Activated CD4-positive, alpha-beta T cell treated with anti-CD3 and anti-CD28 coated beads for 36 hours (primary cell): Measurements from ENCODE around the gene ZFR. TPM values are rescaled to one million over a fixed set of nuclear protein-coding genes. Genes with fewer than 3 reads are reported as not detected.
"Not testable (repeated sequence)": the region's sequence is repeated elsewhere in the genome, so short reads cannot be mapped to it uniquely, and the experiment has no call there.

Source experiments
- ATAC-seq: fragments of 200-7000 bp; cut with Tn5 transposase; one replicate; pipeline ENCODE4 v1.10.0; 2021; ENCODE audit warnings: mild to moderate bottlenecking, moderate library complexity
- CTCF ChIA-PET: fragments of 350-600 bp; sonication (Branson Sonifier 250); formaldehyde crosslinking; loops from one replicate; lab custom pipeline; 2021; ENCODE audit warnings: antibody characterized with exemption; lab: Charles Lee
- POLR2A ChIA-PET: fragments of 350-600 bp; sonication (Branson Sonifier 250); formaldehyde crosslinking; loops from one replicate; lab custom pipeline; 2021; ENCODE audit warnings: antibody characterized with exemption, inconsistent platforms; lab: Charles Lee
- DNase-seq: peaks from one replicate; pipeline ENCODE4 v3.0.0-alpha.2; 2020
- H3K27ac Mint-ChIP-seq: one replicate; pipeline ENCODE4 v1.8.0; 2021; ENCODE audit warnings: mixed read lengths
- H3K27me3 Mint-ChIP-seq: one replicate; pipeline ENCODE4 v1.8.0; 2021; ENCODE audit warnings: mixed read lengths
- H3K36me3 Mint-ChIP-seq: one replicate; pipeline ENCODE4 v1.8.0; 2021; ENCODE audit warnings: low read depth, mixed read lengths
- H3K4me1 Mint-ChIP-seq: one replicate; pipeline ENCODE4 v1.8.0; 2021; ENCODE audit warnings: mixed read lengths
- H3K4me3 Mint-ChIP-seq: one replicate; pipeline ENCODE4 v1.8.0; 2021; ENCODE audit warnings: mild to moderate bottlenecking, moderate library complexity, mixed read lengths
- H3K9me3 Mint-ChIP-seq: one replicate; pipeline ENCODE4 v1.8.0; 2021; ENCODE audit warnings: low read depth, mixed read lengths
- intact Hi-C, 2 experiments: fragments of 100-400 bp; cut with DNase I in 1 of 2; cut with micrococcal nuclease in 1 of 2; formaldehyde crosslinking; loops; one replicate each; pipeline versions ENCODE4 v1.14.2 to v1.15.1; 2022 to 2024; cut with DNase I, micrococcal nuclease
- total RNA-seq, 2 experiments: library from RNA; stranded (reverse); gene quantifications; one replicate each; pipeline ENCODE4 v1.2.3, GENCODE V29; 2021

ZFR gene
- total RNA-seq, 2 experiments from 2014 or later, result 60.6 to 81.4 TPM

DNA sequence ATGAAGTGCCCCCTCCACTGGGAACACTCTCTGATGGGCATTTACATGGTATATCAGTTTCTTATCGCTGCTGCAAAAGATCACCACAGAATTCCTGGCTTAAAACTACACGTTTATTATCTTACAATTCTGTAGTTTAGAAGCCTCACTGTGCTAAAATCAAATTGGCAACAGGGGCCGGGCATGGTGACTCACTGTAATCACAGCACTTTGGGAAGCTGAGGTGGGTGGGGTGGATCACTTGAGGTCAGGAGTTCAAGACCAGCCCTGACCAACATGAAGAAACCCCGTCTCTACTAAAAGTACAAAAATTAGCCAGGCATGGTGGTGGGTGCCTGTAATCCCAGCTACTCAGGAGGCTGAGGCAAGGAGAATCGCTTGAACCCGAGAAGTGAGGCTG lies 7.8 kb upstream of the ZFR start:
- H3K4me1 Mint-ChIP-seq, H3K27ac Mint-ChIP-seq, ATAC-seq, intact Hi-C loops, H3K27me3 Mint-ChIP-seq, H3K9me3 Mint-ChIP-seq, H3K4me3 Mint-ChIP-seq, H3K36me3 Mint-ChIP-seq, POLR2A ChIA-PET, DNase-seq: not testable (repeated sequence)
- CTCF ChIA-PET, result interaction anchor here (0.7 kb wide), 1 partner anchor 156 kb away, joined by 3 read pairs; no protein-coding TSS in a partner anchor

DNA sequence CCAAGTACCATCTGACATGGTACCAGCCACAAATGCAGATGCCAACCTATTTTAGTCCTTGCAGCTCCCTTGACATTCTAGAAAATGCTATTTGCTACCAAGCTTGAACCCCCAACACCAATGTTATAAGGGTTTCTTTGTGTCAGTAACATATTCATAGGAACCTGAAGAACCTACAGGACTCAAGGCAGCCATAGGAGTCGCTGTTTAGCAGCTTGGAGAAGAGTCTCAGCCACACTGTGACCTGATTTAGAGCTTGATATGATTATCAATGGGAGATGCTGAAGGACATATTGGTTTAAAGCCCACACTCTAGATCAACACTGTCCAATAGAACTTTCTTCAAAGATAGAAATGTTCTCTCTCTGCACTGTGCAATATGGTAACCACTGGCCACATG lies 6.4 kb upstream of the ZFR start:
- H3K27me3 Mint-ChIP-seq, result no peaks in the 10 kb centered on the region
- ATAC-seq, result no peak
- CTCF ChIA-PET, result interaction anchor here (0.9 kb wide), 1 partner anchor 9 kb away, joined by 3 read pairs; no protein-coding TSS in a partner anchor
- H3K9me3 Mint-ChIP-seq, result no peaks in the 10 kb centered on the region
- no peak overlapping the region for H3K4me3 Mint-ChIP-seq
- no peak overlapping the region for H3K27ac Mint-ChIP-seq
- intact Hi-C loops, result no loop called here
- H3K4me1 Mint-ChIP-seq, result no peaks in the 10 kb centered on the region
- no peak for DNase-seq
- H3K36me3 Mint-ChIP-seq, result no peaks in the 10 kb centered on the region
- POLR2A ChIA-PET, result no interaction called here

DNA sequence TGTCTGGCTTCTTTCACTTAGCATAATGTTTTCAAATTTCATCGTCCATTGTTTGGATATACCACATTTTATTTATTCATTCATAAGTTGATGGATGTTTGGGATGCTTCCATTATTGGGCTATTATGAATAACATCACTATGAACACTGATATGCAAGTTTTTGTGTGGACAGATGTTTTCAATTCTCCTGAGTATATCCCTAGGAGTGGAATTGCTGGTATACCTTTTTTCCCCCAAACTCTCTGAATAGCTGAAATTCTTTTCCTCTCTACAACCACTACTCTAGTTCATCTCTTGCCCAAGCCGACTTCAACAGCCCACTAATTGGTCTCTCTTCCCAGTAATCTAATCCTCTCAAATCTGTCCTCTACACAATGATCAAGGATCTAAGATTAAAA lies 4.7 kb upstream of the ZFR start:
- Mint-ChIP-seq H3K4me3 (no peak overlapping the region), H3K36me3 (no peaks in the 10 kb centered on the region), H3K9me3 (no peaks in the 10 kb centered on the region), H3K27ac (no peak overlapping the region), H3K27me3 (no peaks in the 10 kb centered on the region), H3K4me1 (peaks cover 5% of the 10 kb centered on the region)
- CTCF ChIA-PET, result no interaction called here
- DNase-seq (no peak), ATAC-seq (no peak)
- intact Hi-C loops, result no loop called here
- POLR2A ChIA-PET, result no interaction called here

DNA sequence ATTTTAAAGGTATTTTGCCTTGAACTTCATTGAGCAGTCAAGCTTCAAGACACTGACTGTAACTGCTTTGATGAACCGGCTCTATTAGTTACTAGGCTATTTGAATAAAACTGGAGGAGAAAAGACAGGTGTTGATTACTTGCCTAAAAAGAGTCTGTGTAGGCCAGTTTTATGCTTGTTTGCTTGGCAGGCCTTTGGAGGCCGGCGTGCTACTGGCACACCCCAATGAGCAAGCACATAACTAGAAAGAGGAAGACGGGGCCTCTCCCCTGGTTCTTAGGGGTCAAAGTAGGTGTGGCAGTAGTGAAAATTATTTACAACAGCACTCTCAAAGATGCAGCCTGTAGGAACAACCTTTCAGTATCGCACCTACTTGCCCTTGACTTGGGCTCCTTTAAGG lies 2.1 kb upstream of the ZFR start:
- intact Hi-C loops, result no loop called here
- no peaks in the 10 kb centered on the region for H3K9me3 Mint-ChIP-seq
- no peak for DNase-seq
- no peak overlapping the region for H3K27ac Mint-ChIP-seq
- ChIA-PET CTCF (no interaction called here), POLR2A (no interaction called here)
- peaks cover 14% of the 10 kb centered on the region for H3K36me3 Mint-ChIP-seq
- no peak for ATAC-seq
- peaks cover 21% of the 10 kb centered on the region for H3K4me1 Mint-ChIP-seq
- no peak overlapping the region for H3K4me3 Mint-ChIP-seq
- no peaks in the 10 kb centered on the region for H3K27me3 Mint-ChIP-seq

DNA sequence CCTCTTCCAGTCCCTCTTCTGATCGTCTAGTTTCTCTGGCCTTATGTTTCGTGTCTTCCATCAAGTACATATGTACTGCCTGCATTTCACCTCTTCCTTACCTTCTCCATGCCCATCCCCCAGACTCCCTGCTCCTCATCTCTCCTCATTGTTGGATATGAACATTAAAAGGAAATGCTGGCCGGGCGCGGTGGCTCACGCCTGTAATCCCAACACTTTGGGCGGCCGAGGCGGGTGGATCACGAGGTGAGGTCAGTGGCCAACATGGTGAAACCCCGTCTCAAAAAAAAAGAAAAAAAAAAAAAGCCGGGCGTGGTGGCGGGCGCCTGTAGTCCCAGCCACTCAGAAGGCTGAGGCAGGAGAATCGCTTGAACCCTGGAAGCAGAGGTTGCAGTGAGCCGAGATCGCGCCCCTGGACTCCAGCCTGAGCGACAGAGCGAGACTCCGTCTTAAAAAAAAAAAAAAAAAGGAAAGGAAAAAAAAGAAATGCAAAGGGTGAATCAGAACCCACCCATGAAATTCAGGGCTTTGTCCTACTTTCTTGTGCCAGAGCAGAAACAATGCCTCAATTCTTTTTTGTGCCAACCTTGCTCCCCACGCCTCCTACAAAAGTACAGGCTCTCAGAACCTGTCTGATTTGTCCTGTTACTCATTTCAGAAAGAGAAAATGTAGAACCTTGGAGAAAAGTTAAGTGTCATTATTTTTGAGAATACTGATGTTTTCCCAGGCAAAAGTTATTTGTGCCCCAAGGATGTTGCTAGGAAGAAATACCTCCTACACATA lies 1.5 kb upstream of the ZFR start:
- Mint-ChIP-seq H3K4me1 (peaks cover 27% of the 10 kb centered on the region), H3K36me3 (peaks cover 20% of the 10 kb centered on the region), H3K9me3 (no peaks in the 10 kb centered on the region), H3K27me3 (no peaks in the 10 kb centered on the region), H3K27ac (no peak overlapping the region), H3K4me3 (no peak overlapping the region)
- intact Hi-C loops, result no loop called here
- DNase-seq (no peak), ATAC-seq (no peak)
- POLR2A ChIA-PET, result no interaction called here
- CTCF ChIA-PET, result no interaction called here

DNA sequence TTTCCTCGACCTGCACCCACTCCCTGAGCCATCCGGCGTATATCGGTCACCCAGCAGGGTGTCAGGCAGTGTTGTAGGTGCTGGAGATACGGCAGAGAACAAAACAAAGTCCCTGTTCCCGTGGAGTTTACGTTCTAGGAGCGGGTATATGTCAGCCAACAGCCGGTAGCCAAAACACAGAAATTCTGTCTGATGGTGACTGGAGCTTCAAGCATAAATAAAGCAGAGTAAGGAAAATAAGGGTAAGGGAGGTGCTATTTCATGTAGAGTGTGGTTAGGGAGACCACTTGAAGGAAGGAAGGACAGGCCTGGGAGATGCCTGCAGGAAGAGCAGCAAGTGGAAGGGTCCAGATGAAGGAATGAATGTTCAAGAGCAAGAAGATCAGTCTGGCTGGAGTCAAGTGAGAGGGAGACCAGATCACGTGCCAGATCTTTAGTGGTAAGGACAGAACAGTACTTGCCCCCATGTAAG lies 783 bp upstream of the ZFR start:
- Mint-ChIP-seq H3K36me3 (peaks cover 21% of the 10 kb centered on the region), H3K9me3 (no peaks in the 10 kb centered on the region), H3K27me3 (no peaks in the 10 kb centered on the region), H3K27ac (peak overlapping the region; percentile 69), H3K4me1 (peaks cover 29% of the 10 kb centered on the region), H3K4me3 (peak overlapping the region; percentile 99)
- CTCF ChIA-PET, result interaction anchor here (0.6 kb wide), 1 partner anchor 140 kb away, joined by 5 read pairs; no protein-coding TSS in a partner anchor
- POLR2A ChIA-PET, result interaction anchor here (1.0 kb wide), 1 partner anchor 12 kb away, joined by 3 read pairs; no protein-coding TSS in a partner anchor
- intact Hi-C loops, result no loop called here
- ATAC-seq (no peak), DNase-seq (no peak)

DNA sequence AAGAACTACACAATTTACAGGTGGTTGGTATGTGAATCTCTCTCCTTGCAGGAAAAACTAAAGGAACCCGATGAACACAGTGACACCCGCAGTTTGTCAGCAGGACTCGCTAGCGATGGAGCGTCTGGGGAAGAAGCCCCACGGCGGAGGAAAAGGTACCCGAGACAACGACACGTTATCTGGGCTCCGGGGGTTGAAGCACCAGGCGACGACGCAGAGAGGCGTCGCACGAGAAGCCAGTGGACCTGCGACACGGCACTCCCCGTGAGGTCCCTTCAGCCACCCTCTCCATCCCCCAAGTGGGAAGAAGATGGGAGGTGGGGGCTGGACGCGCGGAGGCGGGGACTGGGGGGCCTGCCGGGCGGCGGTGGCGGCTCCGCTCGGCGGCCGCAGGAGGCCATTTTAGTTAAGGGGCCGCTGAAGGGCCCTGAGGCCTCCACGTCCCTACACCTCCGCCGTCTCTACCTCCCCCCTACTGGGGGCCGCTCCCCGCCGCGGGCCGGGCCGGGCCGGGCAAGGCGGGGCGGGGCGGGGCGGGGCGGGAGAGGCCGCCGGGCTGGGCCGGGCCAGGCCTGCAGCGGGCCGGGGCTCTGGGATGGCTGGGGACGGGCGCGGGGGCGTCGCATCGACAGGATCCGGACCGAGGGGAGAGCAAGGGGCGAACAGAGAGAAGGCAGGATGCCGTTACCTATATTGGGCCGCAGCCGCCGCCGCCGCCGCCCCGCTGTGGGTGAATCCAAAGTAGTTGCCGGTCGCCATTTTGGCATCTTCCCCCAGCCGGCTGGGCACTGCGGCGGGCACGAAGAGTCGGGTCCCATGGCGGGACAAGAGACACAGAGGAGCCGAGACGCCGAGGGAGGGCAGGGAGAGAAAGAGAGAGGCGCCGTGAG lies 754 bp downstream of the ZFR start:
- DNase-seq (peak; percentile 68), ATAC-seq (peak; percentile 24)
- ChIA-PET POLR2A (interaction anchor here (0.6 to 1.0 kb wide), 4 partner anchors 13 to 146 kb away, joined by 3 to 5 read pairs (median 4); no protein-coding TSS in a partner anchor), CTCF (interaction anchor here (0.8 to 2.0 kb wide), 2 partner anchors 10 to 146 kb away, joined by 3 to 9 read pairs; no protein-coding TSS in a partner anchor)
- H3K27me3 Mint-ChIP-seq, result no peaks in the 10 kb centered on the region
- peaks cover 42% of the 10 kb centered on the region for H3K4me1 Mint-ChIP-seq
- intact Hi-C loops, result loop anchor here (1.0 to 5.0 kb wide), 12 partner anchors 19 to 999 kb away; partner anchors contain the start of genes TARS1 (in 2 of the 2), GOLPH3 (in 1 of the 2) and SUB1 (in 1 of the 2)
- peak overlapping the region; percentile 99 for H3K4me3 Mint-ChIP-seq
- peaks cover 29% of the 10 kb centered on the region for H3K36me3 Mint-ChIP-seq
- H3K27ac Mint-ChIP-seq, result peak overlapping the region; percentile 99
- H3K9me3 Mint-ChIP-seq, result no peaks in the 10 kb centered on the region

DNA sequence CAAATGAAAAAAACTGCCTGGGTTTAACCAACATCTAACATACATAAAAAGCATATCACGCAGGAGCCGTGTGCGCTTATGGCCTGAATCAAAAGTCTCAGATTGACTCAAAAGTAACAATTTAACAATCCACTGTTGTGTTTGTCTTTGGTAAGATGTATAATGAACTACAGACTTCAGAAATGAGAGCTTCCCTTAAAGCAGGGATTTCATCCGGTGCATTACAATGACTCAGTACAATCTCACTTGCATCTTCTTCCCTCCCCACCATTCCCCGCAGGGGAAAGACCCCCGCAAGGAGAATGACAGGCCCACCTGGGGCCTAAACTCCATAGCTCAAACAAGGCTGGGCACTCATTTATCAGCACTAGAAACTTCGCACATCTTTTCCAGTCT lies 1.4 kb downstream of the ZFR start:
- peak overlapping the region; percentile 99 for H3K4me3 Mint-ChIP-seq
- H3K27me3 Mint-ChIP-seq, result no peaks in the 10 kb centered on the region
- H3K4me1 Mint-ChIP-seq, result peaks cover 46% of the 10 kb centered on the region
- ChIA-PET POLR2A (interaction anchor here (0.6 to 1.0 kb wide), 3 partner anchors 88 to 147 kb away, joined by 4 to 5 read pairs (median 4); no protein-coding TSS in a partner anchor), CTCF (interaction anchor here (0.8 to 2.0 kb wide), 2 partner anchors 9 to 147 kb away, joined by 3 to 9 read pairs; no protein-coding TSS in a partner anchor)
- peak; percentile 69 for ATAC-seq
- peak overlapping the region; percentile 99 for H3K27ac Mint-ChIP-seq
- intact Hi-C loops, result loop anchor here (1.0 to 5.0 kb wide), 5 partner anchors 89 to 999 kb away; partner anchors contain the start of gene TARS1 (in 1 of the 2)
- DNase-seq, result peak; percentile 55
- H3K9me3 Mint-ChIP-seq, result no peaks in the 10 kb centered on the region
- H3K36me3 Mint-ChIP-seq, result peaks cover 32% of the 10 kb centered on the region

DNA sequence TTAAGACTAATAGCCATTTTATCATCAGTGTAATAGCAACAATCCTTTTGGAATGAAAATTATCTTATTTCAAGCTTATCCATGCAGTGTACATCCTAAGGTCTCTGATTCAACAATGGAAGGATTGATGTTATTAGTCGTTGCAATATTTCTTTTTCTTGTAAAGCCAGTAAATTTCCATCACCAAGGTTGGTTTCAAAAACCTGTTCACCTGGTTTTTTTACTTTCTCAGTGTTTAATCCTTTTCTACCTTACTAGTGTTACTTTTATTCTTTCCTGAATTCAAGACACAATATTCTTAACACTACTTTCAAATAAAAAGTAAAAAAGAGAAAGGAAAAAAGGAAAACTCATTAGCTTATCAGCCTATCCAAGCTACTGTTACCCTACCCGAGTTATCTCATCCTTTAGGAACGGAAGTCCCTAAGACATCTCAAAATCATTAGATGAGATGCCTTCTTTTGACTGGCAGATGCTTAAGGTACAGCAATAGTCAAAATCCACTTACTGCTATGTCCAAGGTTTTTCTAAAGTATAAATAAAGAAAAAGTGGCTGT lies 5.4 kb downstream of the ZFR start:
- no peak for DNase-seq
- Mint-ChIP-seq H3K36me3 (peaks cover 34% of the 10 kb centered on the region), H3K27me3 (no peaks in the 10 kb centered on the region), H3K4me3 (no peak overlapping the region), H3K9me3 (no peaks in the 10 kb centered on the region), H3K27ac (no peak overlapping the region), H3K4me1 (peaks cover 60% of the 10 kb centered on the region)
- ChIA-PET CTCF (interaction anchor here (0.7 to 1.5 kb wide), 4 partner anchors 11 to 73 kb away, joined by 3 read pairs; no protein-coding TSS in a partner anchor), POLR2A (no interaction called here)
- no peak for ATAC-seq
- intact Hi-C loops, result no loop called here

DNA sequence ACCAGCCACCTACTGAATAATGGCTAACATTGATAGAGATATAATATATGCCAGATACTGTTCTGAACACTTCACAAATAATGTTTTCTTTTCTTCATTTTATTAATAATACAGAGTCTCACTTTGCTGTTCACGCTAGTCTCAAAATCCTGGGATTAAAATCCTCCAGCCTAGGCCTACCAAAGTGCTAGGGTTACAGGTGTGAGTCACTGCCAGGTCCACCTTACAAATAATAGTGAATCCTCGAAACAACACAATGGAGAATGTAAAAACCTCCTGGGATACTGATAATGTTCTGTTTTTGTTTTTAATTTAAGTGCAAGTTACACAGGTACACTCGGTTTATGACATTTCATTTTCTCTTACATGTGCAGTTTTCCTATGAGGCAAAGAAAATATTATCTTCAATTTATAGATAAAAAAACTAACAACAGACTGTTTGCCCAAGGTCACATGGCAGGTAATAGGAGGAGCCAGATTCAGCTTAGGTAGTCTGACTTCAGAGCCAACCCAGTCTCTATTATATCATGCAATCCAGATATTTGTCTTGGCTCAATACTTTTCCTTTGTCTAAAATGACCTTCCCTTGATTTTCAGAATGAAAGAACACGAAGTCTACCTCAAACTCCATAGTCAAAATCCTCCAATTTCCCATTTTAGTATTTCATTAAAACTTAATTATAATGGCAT lies 7.8 kb downstream of the ZFR start:
- H3K4me3 Mint-ChIP-seq, result no peak overlapping the region
- POLR2A ChIA-PET, result no interaction called here
- H3K4me1 Mint-ChIP-seq, result peaks cover 62% of the 10 kb centered on the region

More for the DNA sequence above, 7.8 kb downstream of the ZFR start:
- CTCF ChIA-PET, result no interaction called here
- Mint-ChIP-seq H3K27ac (no peak overlapping the region), H3K36me3 (peaks cover 29% of the 10 kb centered on the region), H3K27me3 (no peaks in the 10 kb centered on the region), H3K9me3 (no peaks in the 10 kb centered on the region)
- ATAC-seq (no peak), DNase-seq (no peak)
- intact Hi-C loops, result no loop called here
